ENCODE measurements around the gene MSTN.

MSTN gene

GRCh38 chr2:190097115-190097514, 34.6 kb upstream of the MSTN start:
- Histone ChIP-seq H3K9me3 (ENCODE audit: control insufficient read depth, insufficient read depth, low read length) (no peaks in the 10 kb centered on the region), H3K27ac (ENCODE audit: low read depth, low read length) (no peak overlapping the region), H3K4me1 (ENCODE audit: control insufficient read depth, low read length) (no peaks in the 10 kb centered on the region), H3K79me2 (ENCODE audit: control insufficient read depth, low read length) (no peaks in the 10 kb centered on the region), H4K20me1 (ENCODE audit: control insufficient read depth, insufficient read depth, low read depth, low read length) (no peaks in the 10 kb centered on the region), H3K9me2 (replicated peaks; ENCODE audit: control insufficient read depth, low read length) (no peaks in the 10 kb centered on the region), H3K36me3 (ENCODE audit: control insufficient read depth, low read length) (no peaks in the 10 kb centered on the region), H3K4me2 (ENCODE audit: low read length) (no peak overlapping the region), H3K27me3 (ENCODE audit: control insufficient read depth, low read length) (no peaks in the 10 kb centered on the region), H3K4me3 (ENCODE audit: low read length) (no peak overlapping the region), H3F3A (ENCODE audit: control insufficient read depth, insufficient read depth) (no peaks in the 10 kb centered on the region)
- TF ChIP-seq EZH2phosphoT487 (IDR thresholded peaks at IDR 0.05; ENCODE audit: borderline replicate concordance, low read length) (no peak), CTCF (IDR thresholded peaks at IDR 0.05; ENCODE audit: low read depth, low read length, poor library complexity, severe bottlenecking) (no peak)

GRCh38 chr2:190094316-190094871, 31.9 kb upstream of the MSTN start:
- Histone ChIP-seq H3K4me3 (ENCODE audit: low read length) (no peak overlapping the region), H3K9me3 (ENCODE audit: control insufficient read depth, insufficient read depth, low read length) (no peaks in the 10 kb centered on the region), H3K27ac (ENCODE audit: low read depth, low read length) (no peak overlapping the region), H4K20me1 (ENCODE audit: control insufficient read depth, insufficient read depth, low read depth, low read length) (no peaks in the 10 kb centered on the region), H3K27me3 (ENCODE audit: control insufficient read depth, low read length) (no peaks in the 10 kb centered on the region), H3K36me3 (ENCODE audit: control insufficient read depth, low read length) (no peaks in the 10 kb centered on the region), H3K4me1 (ENCODE audit: control insufficient read depth, low read length) (no peaks in the 10 kb centered on the region), H3F3A (ENCODE audit: control insufficient read depth, insufficient read depth) (no peaks in the 10 kb centered on the region), H3K79me2 (ENCODE audit: control insufficient read depth, low read length) (no peaks in the 10 kb centered on the region), H3K9me2 (replicated peaks; ENCODE audit: control insufficient read depth, low read length) (no peaks in the 10 kb centered on the region), H3K4me2 (ENCODE audit: low read length) (no peak overlapping the region)
- no peak for TF ChIP-seq CTCF (IDR thresholded peaks at IDR 0.05; ENCODE audit: low read depth, low read length, poor library complexity, severe bottlenecking)
- TF ChIP-seq EZH2phosphoT487 (IDR thresholded peaks at IDR 0.05; ENCODE audit: borderline replicate concordance, low read length), result no peak

- no peaks in the 10 kb centered on the region for H4K20me1 ChIP-seq (ENCODE audit: control insufficient read depth, insufficient read depth, low read depth, low read length)
These were observed 31.3 kb upstream of the MSTN start for GRCh38 chr2:190093793-190094192.

More at GRCh38 chr2:190093793-190094192, 31.3 kb upstream of the MSTN start:
- TF ChIP-seq EZH2phosphoT487 (IDR thresholded peaks at IDR 0.05; ENCODE audit: borderline replicate concordance, low read length), result no peak
- no peak for TF ChIP-seq CTCF (IDR thresholded peaks at IDR 0.05; ENCODE audit: low read depth, low read length, poor library complexity, severe bottlenecking)
- H3K27ac ChIP-seq (ENCODE audit: low read depth, low read length), result no peak overlapping the region
- no peaks in the 10 kb centered on the region for H3K79me2 ChIP-seq (ENCODE audit: control insufficient read depth, low read length)
- H3K4me2 ChIP-seq (ENCODE audit: low read length), result no peak overlapping the region
- no peaks in the 10 kb centered on the region for H3K9me3 ChIP-seq (ENCODE audit: control insufficient read depth, insufficient read depth, low read length)
- no peaks in the 10 kb centered on the region for H3F3A ChIP-seq (ENCODE audit: control insufficient read depth, insufficient read depth)
- H3K4me3 ChIP-seq (ENCODE audit: low read length), result no peak overlapping the region
- no peaks in the 10 kb centered on the region for H3K36me3 ChIP-seq (ENCODE audit: control insufficient read depth, low read length)
- H3K4me1 ChIP-seq (ENCODE audit: control insufficient read depth, low read length), result no peaks in the 10 kb centered on the region
- no peaks in the 10 kb centered on the region for H3K27me3 ChIP-seq (ENCODE audit: control insufficient read depth, low read length)
- H3K9me2 ChIP-seq (replicated peaks; ENCODE audit: control insufficient read depth, low read length), result no peaks in the 10 kb centered on the region
